ENCODE data around the gene WFIKKN1.

The WFIKKN1 gene

DNA sequence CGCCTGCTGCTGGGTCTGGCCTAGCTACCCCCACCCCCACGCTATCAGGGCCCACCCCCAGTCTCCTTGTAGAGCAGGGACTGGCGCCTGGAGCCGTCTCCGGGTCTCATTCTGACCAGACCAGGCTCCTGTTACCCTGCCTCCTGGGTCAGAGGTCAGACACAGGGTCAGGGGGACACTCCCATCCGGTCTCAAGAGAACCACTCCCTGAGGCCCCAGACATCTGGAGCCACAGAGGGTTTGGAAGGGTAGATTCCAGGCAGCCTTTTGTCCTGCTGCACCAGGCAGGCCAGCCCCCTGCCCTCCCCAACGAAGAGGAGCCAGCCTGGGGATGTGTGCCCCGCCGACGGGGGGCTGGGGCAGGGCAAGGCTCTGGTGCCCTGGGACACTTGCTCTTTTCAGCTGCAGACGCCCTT is 944 bp upstream of the WFIKKN1 start:
- peak overlapping the region; percentile 83 for H3K14ac ChIP-seq (ENCODE audit: low read length)
- no peak for DNase-seq
- peak overlapping the region; percentile 75 for H4K8ac ChIP-seq (ENCODE audit: low read depth, low read length)
- peaks cover 3% of the 10 kb centered on the region for H3K9me3 ChIP-seq (ENCODE audit: insufficient read depth, low read depth, low read length)
- peak overlapping the region; percentile 68 for H4K12ac ChIP-seq (ENCODE audit: low read depth, low read length)
- H3K79me1 ChIP-seq (ENCODE audit: low read length): peaks cover 26% of the 10 kb centered on the region
- no peak overlapping the region for H3K23ac ChIP-seq (ENCODE audit: low read length)
- H3K4me3 ChIP-seq (ENCODE audit: low read depth, low read length): peak overlapping the region; percentile 42
- no peaks in the 10 kb centered on the region for H3K27me3 ChIP-seq (ENCODE audit: insufficient read depth, low read length)
- H3K18ac ChIP-seq (ENCODE audit: low read length): peak overlapping the region; percentile 93
- peak overlapping the region; percentile 95 for H2BK120ac ChIP-seq (ENCODE audit: insufficient read depth, low read length, poor library complexity)
- no peak overlapping the region for H3K9ac ChIP-seq (ENCODE audit: low read length)
- peak overlapping the region; percentile 99 for H4K91ac ChIP-seq (ENCODE audit: low read depth, low read length)
- peak overlapping the region; percentile 90 for H2BK12ac ChIP-seq (ENCODE audit: low read length)
- peak overlapping the region; percentile 94 for H2BK5ac ChIP-seq (ENCODE audit: low read depth, low read length, poor library complexity)
- peak overlapping the region; percentile 98 for H2AK5ac ChIP-seq (ENCODE audit: low read length)
- H3K4ac ChIP-seq (ENCODE audit: low read depth, low read length): peak overlapping the region; percentile 85
- peaks cover 36 to 40% of the 10 kb centered on the region in 2 experiments for H3K4me1 ChIP-seq (ENCODE audit: control insufficient read depth in 1 of 2, insufficient read depth in 2 of 2, low read length in 2 of 2)
- no CpG with 5 or more reads among the region's 11 CpGs for WGBS (ENCODE audit: extremely low coverage, insufficient coverage, insufficient read length)
- peaks cover 15% of the 10 kb centered on the region for H3K79me2 ChIP-seq (ENCODE audit: control insufficient read depth, insufficient read depth, low read length, poor library complexity)
- peaks cover 57 to 67% of the 10 kb centered on the region in 2 experiments for H3K36me3 ChIP-seq (ENCODE audit: control insufficient read depth in 1 of 2, insufficient read depth in 2 of 2, low read length in 2 of 2)
- peak overlapping the region; percentile 74 for H3K4me2 ChIP-seq (ENCODE audit: low read length)
- H2AFZ ChIP-seq (ENCODE audit: insufficient read depth, low read length, poor library complexity): peak overlapping the region; percentile 51
- H3K27ac ChIP-seq (ENCODE audit: low read depth, low read length): peak overlapping the region; percentile 99

DNA sequence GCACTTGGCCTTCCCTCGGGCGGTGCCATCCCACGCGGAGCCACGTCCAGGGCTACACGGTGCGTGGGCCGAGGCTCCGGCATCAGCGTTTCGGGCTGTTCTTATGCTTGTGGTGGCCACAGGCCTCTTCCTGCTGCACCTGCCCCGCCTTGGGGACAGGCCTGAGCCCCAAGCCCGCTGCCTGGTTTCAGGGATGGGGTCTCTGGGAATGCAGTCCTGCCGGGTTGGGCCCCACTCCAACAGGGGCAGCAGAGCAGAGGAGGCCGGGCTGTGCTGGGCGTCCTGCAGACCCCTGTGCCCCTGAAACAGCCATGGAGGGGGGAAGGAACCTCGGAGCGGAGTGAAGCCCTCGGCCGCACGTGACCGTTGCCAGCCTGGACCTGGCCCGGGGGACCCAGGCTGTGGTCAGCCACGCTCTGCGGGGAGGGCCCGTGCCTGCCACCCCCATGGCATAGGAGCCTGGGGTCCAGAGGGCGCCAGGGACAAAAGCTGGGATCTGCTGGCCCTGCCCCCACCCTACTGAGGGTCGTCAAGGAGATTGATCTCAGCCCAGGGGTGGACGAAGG is 453 bp upstream of the WFIKKN1 start:
- H3K79me2 ChIP-seq (ENCODE audit: control insufficient read depth, insufficient read depth, low read length, poor library complexity): peaks cover 15% of the 10 kb centered on the region
- H3K4me3 ChIP-seq (ENCODE audit: low read depth, low read length): peak overlapping the region; percentile 42
- H3K23ac ChIP-seq (ENCODE audit: low read length): no peak overlapping the region
- peak overlapping the region; percentile 98 for H2AK5ac ChIP-seq (ENCODE audit: low read length)
- peak overlapping the region; percentile 75 for H4K8ac ChIP-seq (ENCODE audit: low read depth, low read length)
- H3K14ac ChIP-seq (ENCODE audit: low read length): peak overlapping the region; percentile 83
- H3K4me1 ChIP-seq (ENCODE audit: control insufficient read depth in 1 of 2, insufficient read depth in 2 of 2, low read length in 2 of 2): peaks cover 40 to 44% of the 10 kb centered on the region in 2 experiments
- no peak for DNase-seq
- H2BK12ac ChIP-seq (ENCODE audit: low read length): peak overlapping the region; percentile 90
- H3K27me3 ChIP-seq (ENCODE audit: insufficient read depth, low read length): no peaks in the 10 kb centered on the region
- H3K9ac ChIP-seq (ENCODE audit: low read length): no peak overlapping the region
- peak overlapping the region; percentile 68 for H4K12ac ChIP-seq (ENCODE audit: low read depth, low read length)
- peak overlapping the region; percentile 74 for H3K4me2 ChIP-seq (ENCODE audit: low read length)
- H4K91ac ChIP-seq (ENCODE audit: low read depth, low read length): peak overlapping the region; percentile 99
- H3K36me3 ChIP-seq (ENCODE audit: control insufficient read depth in 1 of 2, insufficient read depth in 2 of 2, low read length in 2 of 2): peaks cover 58 to 64% of the 10 kb centered on the region in 2 experiments
- peak overlapping the region; percentile 95 for H2BK120ac ChIP-seq (ENCODE audit: insufficient read depth, low read length, poor library complexity)
- no CpG with 5 or more reads among the region's 29 CpGs for WGBS (ENCODE audit: extremely low coverage, insufficient coverage, insufficient read length)
- peak overlapping the region; percentile 51 for H2AFZ ChIP-seq (ENCODE audit: insufficient read depth, low read length, poor library complexity)
- H3K79me1 ChIP-seq (ENCODE audit: low read length): peaks cover 26% of the 10 kb centered on the region
- H3K18ac ChIP-seq (ENCODE audit: low read length): peak overlapping the region; percentile 93
- H3K9me3 ChIP-seq (ENCODE audit: insufficient read depth, low read depth, low read length): peaks cover 3% of the 10 kb centered on the region
- peak overlapping the region; percentile 99 for H3K27ac ChIP-seq (ENCODE audit: low read depth, low read length)
- H3K4ac ChIP-seq (ENCODE audit: low read depth, low read length): peak overlapping the region; percentile 85
- peak overlapping the region; percentile 94 for H2BK5ac ChIP-seq (ENCODE audit: low read depth, low read length, poor library complexity)

DNA sequence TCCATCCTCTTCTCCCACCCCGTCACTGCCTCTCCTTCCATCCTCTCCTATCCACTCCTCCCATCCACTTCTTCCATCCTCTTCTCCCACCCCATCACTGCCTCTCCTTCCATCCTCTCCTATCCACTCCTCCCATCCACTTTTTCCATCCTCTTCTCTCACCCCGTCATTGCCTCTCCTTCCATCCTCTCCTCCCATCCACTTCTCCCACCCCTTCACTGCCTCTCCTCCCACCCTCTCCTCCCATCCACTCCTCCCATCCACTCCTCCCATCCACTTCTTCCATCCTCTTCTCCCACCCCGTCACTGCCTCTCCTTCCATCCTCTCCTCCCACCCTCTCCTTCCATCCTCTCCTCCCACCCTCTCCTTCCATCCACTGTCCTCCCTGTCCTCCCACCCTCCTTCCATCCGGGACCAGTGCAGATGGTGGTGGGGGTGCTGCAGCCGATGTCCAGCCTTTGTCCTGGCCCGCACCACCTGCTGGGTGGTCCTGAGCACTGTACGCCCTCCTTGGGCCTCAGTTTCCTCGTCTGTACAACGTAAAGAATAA is 1.1 kb downstream of the WFIKKN1 start:
- WGBS (ENCODE audit: extremely low coverage, insufficient coverage, insufficient read length): 100% methylated on average over 1 of the region's 9 CpGs
- Histone ChIP-seq H3K18ac (ENCODE audit: low read length) (no peak overlapping the region), H4K8ac (ENCODE audit: low read depth, low read length) (no peak overlapping the region), H4K12ac (ENCODE audit: low read depth, low read length) (no peak overlapping the region), H2AK5ac (ENCODE audit: low read length) (no peak overlapping the region), H2AFZ (ENCODE audit: insufficient read depth, low read length, poor library complexity) (no peak overlapping the region), H3K27ac (ENCODE audit: low read depth, low read length) (no peak overlapping the region), H3K4me2 (ENCODE audit: low read length) (no peak overlapping the region), H3K27me3 (ENCODE audit: insufficient read depth, low read length) (no peaks in the 10 kb centered on the region), H2BK12ac (ENCODE audit: low read length) (no peak overlapping the region), H3K4ac (ENCODE audit: low read depth, low read length) (no peak overlapping the region), H2BK120ac (ENCODE audit: insufficient read depth, low read length, poor library complexity) (no peak overlapping the region), H3K36me3 (ENCODE audit: control insufficient read depth in 1 of 2, insufficient read depth in 2 of 2, low read length in 2 of 2) (peaks cover 45 to 51% of the 10 kb centered on the region in 2 experiments), H3K79me2 (ENCODE audit: control insufficient read depth, insufficient read depth, low read length, poor library complexity) (peaks cover 24% of the 10 kb centered on the region), H3K9me3 (ENCODE audit: insufficient read depth, low read depth, low read length) (no peaks in the 10 kb centered on the region), H4K91ac (ENCODE audit: low read depth, low read length) (no peak overlapping the region), H2BK5ac (ENCODE audit: low read depth, low read length, poor library complexity) (no peak overlapping the region), H3K4me3 (ENCODE audit: low read depth, low read length) (no peak overlapping the region), H3K23ac (ENCODE audit: low read length) (no peak overlapping the region), H3K14ac (ENCODE audit: low read length) (no peak overlapping the region), H3K9ac (ENCODE audit: low read length) (no peak overlapping the region), H3K4me1 (ENCODE audit: control insufficient read depth in 1 of 2, insufficient read depth in 2 of 2, low read length in 2 of 2) (peaks cover 42 to 43% of the 10 kb centered on the region in 2 experiments), H3K79me1 (ENCODE audit: low read length) (peaks cover 36% of the 10 kb centered on the region)
- no peak for DNase-seq

DNA sequence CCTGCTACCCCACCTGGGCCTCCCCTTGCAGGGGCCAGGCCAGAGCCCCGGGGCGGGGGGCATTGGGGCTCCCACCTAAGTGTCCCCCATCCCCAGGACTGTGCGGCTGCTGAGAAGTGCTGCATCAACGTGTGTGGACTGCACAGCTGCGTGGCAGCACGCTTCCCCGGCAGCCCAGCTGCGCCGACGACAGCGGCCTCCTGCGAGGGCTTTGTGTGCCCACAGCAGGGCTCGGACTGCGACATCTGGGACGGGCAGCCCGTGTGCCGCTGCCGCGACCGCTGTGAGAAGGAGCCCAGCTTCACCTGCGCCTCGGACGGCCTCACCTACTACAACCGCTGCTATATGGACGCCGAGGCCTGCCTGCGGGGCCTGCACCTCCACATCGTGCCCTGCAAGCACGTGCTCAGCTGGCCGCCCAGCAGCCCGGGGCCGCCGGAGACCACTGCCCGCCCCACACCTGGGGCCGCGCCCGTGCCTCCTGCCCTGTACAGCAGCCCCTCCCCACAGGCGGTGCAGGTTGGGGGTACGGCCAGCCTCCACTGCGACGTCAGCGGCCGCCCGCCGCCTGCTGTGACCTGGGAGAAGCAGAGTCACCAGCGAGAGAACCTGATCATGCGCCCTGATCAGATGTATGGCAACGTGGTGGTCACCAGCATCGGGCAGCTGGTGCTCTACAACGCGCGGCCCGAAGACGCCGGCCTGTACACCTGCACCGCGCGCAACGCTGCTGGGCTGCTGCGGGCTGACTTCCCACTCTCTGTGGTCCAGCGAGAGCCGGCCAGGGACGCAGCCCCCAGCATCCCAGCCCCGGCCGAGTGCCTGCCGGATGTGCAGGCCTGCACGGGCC is 1.9 kb downstream of the WFIKKN1 start:
- Histone ChIP-seq H3K9me3 (ENCODE audit: insufficient read depth, low read depth, low read length) (no peaks in the 10 kb centered on the region), H2BK5ac (ENCODE audit: low read depth, low read length, poor library complexity) (no peak overlapping the region), H3K36me3 (ENCODE audit: control insufficient read depth in 1 of 2, insufficient read depth in 2 of 2, low read length in 2 of 2) (peaks cover 37 to 43% of the 10 kb centered on the region in 2 experiments), H3K14ac (ENCODE audit: low read length) (no peak overlapping the region), H3K4me1 (ENCODE audit: control insufficient read depth in 1 of 2, insufficient read depth in 2 of 2, low read length in 2 of 2) (peaks cover 41 to 43% of the 10 kb centered on the region in 2 experiments), H2AK5ac (ENCODE audit: low read length) (peak overlapping the region; percentile 15), H2AFZ (ENCODE audit: insufficient read depth, low read length, poor library complexity) (no peak overlapping the region), H3K18ac (ENCODE audit: low read length) (no peak overlapping the region), H4K91ac (ENCODE audit: low read depth, low read length) (no peak overlapping the region), H2BK120ac (ENCODE audit: insufficient read depth, low read length, poor library complexity) (no peak overlapping the region), H3K79me1 (ENCODE audit: low read length) (peaks cover 40% of the 10 kb centered on the region), H3K4me2 (ENCODE audit: low read length) (no peak overlapping the region), H3K27ac (ENCODE audit: low read depth, low read length) (no peak overlapping the region), H3K27me3 (ENCODE audit: insufficient read depth, low read length) (no peaks in the 10 kb centered on the region), H3K23ac (ENCODE audit: low read length) (no peak overlapping the region), H4K12ac (ENCODE audit: low read depth, low read length) (no peak overlapping the region), H3K4ac (ENCODE audit: low read depth, low read length) (no peak overlapping the region), H3K9ac (ENCODE audit: low read length) (no peak overlapping the region), H3K4me3 (ENCODE audit: low read depth, low read length) (no peak overlapping the region), H2BK12ac (ENCODE audit: low read length) (no peak overlapping the region), H3K79me2 (ENCODE audit: control insufficient read depth, insufficient read depth, low read length, poor library complexity) (peaks cover 24% of the 10 kb centered on the region), H4K8ac (ENCODE audit: low read depth, low read length) (no peak overlapping the region)
- DNase-seq: no peak
- WGBS (ENCODE audit: extremely low coverage, insufficient coverage, insufficient read length): no CpG with 5 or more reads among the region's 67 CpGs
